Activated CD8-positive, alpha-beta memory T cell treated with anti-CD3 and anti-CD28 coated beads, Interleukin-2, amount 50 U/mL, for 1 hour (primary cell): ENCODE measurements around the gene C1QTNF5.

Experiments
- DNase-seq: peaks from one replicate; pipeline ENCODE4 v3.0.0-alpha.2; 2020; ENCODE audit errors: extremely low read depth

C1QTNF5 gene

DNA sequence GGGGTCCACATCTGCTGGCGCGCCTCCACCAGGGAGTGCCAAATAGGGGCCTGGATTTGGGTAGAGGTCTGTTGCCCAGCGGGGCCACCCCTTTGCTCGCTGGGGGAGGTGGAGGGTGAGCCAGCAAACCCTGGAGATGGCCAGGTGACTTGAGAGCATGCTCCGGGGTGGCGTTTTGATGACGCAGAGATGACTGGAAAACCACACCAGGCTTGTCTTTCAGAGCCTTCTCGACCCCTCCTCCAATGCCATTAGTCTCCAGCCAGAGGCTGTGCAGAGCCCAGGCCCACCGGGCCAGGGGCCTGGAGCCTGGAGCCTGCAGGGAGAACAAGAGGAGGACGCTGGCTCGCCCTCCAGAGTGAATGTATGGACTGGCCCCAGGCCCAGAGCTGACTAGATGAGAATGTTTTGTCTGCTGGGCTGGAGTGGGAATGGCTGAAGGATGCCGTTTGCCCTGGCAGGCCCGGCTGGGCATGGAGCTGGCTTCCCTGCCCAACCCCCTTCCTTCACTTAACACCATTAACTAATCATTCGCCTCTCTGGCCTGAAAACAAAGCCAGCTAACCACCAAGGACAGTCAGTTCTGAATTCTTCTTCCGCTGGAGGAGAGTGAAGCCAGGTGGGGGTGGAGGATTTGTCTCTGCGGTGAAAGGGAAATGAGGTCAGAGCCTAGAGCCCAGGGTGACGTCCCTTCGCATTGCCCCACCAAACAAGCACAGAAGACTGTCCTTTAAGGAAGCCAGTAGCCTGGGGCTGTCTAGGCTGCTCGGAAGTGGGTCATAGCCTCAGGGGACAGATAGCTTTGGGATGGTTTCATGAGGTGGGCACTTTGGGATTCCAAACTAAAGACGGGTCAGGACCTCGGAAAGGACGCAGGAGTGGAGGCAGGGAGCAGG, 22.2 kb downstream of the C1QTNF5 start:
- no peak for DNase-seq

DNA sequence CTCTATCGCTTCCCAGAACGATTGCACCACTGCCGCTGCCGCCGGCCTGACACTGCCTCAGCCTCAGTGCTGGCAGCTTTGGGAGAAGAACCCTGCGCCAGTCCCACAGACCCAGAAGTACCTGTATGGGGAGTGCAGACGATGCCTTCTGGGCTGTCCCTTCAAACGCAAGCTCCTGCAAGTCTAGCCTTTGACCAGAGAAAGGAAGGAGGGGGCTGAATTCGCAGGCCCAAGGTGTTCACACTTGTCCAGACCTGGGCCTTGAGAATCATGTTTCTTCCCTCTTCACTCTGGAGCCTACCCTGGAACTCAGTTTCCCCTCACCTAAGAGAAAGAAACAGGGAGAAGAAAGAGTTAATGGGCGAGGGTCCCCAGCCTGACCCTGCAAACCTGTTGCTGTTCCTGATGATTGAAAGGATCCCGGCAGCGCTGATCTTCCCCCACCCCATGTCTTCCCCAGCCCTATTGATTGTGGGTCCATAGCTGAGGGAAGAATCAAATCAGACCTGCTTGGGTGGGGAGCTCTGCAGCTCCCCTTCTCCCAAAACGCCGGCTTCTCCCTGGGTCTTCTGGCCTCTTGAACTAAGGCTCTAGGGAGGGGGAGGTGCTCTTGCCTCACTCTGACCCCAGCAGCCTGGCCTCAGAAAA, 23.0 kb downstream of the C1QTNF5 start:
- no peak for DNase-seq

DNA sequence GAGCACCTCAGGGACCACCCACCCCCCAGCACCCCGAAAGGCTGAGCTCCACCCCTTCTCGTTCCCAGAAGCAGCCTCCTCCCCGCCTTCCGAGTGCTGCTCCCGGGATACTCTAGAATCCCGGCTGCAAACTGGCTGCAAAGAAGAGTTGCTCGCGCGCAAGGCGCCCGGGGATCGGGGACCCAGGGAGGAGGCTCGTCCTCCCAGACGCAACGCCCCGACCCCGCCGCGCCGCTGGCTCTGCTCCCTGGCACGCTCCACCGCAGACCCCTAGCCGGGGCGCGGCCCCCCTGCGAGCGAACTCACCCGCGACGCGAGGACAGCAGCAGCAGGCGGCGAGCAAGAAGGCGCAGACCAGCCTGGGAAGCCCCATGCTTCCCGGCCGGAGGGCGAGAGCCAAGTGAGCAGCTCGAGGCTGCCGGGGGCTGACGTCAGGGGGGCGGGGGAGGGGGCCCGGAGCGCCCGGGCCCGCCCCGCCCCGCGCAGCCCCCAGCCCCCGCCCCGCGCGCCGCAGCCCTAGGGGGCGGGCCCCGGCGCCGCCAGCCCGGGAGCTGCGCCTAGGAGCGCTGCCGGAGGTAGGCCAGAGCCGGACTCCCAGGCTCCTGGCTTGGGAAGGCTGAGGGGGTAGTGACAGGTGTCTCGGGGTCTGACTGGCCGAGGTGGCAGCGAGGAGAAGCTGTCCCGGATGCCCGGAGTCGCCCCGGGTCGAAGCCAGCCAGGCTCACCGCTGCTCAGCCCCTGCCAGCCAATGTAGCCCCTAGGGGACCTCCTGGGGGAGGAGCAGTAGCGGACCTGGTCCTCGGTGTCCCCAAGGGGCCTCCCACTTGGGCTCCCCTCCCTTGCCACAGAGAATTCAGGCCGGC, 23.7 kb downstream of the C1QTNF5 start, which contains the start of gene MCAM:
Gene MCAM, minus strand, starts transcription at position 402 of the 863 bp plus-strand sequence. Its CDS starts 29 bp downstream, at position 373.
- DNase-seq = no peak

DNA sequence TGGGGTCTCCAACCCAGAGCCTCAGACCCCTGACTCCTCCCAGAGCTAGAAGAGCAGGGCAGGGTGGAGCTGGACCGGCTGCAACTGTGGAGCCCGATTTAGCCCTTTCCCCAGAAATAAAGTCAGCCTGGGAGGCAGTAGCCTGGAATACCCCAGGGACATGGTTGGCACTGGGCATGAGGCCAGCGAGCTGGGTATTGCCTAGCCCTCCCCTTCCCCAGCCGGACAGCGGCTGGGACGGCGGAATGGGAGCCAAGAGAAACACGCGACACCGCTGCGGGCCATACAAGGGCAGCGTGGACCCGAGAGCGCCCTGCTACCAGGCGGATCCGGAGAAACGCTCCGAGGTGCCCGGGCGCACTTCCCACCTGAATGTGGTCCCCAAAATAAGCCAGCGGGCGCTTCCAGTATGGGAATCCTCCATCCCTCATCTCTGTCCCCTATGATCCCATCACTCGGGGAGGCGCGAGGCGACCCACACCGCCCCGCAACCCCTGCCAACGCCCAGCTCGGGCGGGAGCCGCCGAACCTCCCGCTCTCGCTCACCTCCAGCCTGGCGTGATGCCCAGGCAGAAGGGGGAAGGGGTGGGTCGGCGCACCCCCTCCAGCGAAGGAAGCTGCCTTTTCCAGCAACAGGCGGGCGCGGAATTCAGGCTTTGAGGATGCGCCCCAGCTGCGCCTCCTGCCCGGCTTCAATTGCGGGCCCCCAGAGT, 24.5 kb downstream of the C1QTNF5 start:
- DNase-seq = no peak

DNA sequence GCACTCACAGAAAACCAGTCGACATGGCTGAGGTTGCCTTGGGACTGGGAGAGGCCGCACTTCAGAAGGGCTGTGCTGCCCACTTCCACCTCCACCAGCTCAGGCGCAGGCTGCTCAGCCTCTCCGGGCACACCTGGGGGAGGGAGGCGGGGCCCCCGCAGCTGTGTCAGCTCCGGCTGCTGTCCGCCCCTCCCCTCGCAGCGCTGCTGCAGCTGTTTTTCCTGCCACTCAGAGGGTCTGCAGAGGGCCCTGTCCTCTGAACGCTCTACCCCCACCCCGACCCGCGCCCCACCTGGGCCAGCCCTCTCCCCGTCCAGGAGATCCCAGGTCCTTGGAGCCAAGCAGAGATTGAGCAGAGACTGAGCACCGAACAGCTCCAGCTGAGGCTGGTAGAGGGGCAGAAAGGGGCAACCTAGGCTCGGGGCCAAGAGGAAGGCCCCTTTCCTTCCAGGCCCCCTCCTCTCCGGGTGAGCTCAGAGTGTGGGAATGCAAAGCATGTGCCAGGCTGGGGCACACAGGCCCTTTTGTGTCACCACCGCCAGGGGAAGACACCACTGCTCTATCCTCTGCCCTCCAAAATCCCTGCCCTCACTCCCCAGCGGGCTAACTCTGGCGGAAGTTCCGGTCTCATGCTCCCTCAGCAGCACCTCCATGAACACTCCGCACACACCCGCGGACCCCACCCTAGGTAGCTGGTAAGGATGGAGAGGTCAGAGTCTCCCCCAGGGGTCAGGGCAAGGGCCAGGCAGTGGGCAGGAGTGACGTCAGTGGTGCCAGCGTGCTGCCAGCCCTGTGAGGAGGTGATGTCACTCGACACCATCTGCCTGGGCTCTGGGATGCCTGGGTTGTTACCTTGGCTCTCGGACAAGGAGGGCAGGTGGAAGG, 25.3 kb downstream of the C1QTNF5 start:
- DNase-seq = no peak

DNA sequence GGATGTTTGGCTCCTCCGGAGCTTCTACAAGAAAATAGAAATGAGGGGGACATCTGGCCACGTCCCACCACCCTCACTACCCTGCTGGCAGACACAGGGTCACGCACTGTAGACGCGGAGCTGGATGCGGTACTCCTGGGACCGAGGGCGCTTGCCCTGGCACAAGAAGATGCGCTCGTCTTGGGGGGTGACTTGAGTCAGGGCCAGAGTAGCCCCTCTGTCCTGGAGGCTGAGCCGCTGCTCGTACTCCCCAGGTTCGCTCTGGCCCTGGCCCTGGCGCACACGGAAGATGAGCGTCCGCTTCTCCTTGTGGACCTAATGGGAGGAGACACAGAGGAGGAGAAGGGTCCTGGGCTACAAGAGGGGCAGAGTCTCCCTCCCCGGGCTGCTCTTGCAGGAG, 26.0 kb downstream of the C1QTNF5 start:
- DNase-seq = no peak

DNA sequence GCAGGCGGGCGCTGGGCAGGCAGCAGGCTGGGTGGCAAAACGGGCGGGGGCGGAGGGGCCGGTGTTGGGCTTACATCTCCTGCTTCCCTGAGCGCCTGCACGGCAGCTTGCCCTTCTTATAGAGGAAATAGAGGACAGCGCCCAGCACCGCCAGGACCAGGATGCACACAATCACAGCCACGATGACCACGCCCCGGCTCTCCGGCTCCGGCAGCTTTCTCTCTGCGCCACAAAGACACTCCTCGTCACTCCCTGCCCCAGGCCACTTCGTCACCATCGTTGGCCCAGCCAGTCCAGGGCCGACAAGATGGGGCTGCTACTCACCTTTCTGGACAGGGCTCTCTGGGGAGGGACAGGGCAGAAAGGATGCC, 30.0 kb downstream of the C1QTNF5 start:
- no peak for DNase-seq

DNA sequence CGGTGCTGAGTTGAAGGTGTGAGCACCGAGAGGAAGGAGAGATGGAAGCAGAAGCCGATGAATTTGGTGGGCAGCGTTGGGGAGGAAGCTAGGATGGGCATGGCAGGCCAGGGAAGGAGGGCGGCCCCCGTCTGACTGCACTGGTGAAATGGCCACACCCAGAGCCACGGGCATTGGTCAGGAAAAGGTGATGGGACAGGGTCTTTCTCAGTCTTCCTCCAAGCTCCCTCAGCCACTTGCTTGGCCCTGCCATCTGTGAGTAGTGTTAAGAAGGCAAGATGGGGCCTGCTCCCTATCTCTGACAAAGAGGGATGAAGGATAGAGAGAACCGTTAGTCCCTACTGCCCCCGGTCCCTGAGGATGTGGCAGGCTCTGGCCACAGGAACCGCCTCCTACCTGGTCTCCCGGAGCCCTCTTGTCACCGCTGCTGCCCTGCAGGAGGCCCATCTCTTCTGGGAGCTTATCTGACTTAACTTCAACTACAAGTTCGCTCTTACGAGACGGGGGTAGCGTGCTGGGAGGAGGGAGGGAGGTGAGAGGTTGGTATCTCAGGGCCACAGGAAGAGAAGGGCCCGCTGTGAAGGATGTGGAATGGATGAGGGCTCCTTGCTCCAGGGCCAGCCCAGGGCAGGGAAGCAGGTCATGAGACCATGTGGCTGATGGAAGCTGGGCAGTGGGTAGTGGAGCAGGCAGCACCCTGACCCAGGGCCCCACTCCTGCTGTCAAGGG, 30.6 kb downstream of the C1QTNF5 start:
- no peak for DNase-seq

DNA sequence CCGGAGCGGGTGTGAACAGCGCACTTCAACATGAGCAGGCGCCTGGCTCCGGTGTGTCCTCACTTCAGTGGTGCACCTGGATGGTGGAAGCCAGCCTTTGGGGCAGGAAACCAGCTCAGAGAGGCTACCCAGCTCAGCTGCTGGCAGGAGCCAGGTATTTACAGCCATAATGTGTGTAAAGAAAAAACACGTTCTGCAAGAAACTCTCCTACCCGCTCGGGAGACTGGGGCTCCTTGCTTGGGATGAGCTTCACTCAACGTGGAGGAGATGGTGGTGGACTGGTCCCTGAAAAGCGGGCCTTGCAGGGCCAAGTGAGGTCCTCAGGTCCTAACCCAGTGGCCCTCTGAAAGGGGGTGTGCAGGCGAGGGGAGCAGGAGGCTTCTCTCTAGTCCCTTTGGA, 31.3 kb downstream of the C1QTNF5 start:
- no peak for DNase-seq

DNA sequence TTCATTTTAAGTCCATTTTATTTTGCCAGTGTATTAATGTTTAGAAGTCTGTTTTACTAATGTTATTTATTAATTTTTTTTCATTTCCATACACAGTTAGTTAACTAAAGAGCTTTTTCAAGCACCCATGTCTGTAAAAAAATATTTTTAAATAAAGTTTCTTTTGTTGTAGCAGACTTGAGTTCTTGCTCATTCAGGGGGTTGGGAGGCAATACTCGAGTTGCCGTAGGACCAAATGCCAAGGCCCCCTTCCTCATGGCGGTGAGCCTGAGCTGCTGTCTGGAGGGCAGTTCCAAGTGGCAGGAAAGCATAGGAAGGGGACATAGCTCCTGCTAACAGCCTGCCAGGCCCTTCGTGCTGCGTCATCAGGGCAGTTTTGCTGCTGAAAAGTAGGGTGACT, 32.7 kb downstream of the C1QTNF5 start:
- DNase-seq = no peak

DNA sequence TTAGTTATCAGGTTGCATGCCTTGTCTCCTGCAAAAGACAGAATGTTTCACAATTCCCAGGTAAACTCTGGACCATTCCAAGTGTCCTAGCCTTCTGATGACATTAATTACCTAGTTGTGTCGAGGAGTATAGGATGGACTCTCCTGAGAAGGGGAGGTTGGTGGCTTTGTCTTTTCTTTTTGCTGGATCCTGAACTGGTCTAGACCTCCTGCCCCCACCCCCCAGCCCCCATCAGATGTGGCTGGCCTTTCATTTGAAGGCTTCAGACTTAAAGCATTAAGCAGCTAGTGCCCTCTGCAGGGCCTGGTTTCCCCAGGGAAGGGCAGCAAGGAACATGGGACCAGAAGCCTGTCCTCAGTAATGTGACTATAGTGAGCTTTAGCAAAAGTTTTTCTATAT, 33.5 kb downstream of the C1QTNF5 start:
- DNase-seq = no peak

DNA sequence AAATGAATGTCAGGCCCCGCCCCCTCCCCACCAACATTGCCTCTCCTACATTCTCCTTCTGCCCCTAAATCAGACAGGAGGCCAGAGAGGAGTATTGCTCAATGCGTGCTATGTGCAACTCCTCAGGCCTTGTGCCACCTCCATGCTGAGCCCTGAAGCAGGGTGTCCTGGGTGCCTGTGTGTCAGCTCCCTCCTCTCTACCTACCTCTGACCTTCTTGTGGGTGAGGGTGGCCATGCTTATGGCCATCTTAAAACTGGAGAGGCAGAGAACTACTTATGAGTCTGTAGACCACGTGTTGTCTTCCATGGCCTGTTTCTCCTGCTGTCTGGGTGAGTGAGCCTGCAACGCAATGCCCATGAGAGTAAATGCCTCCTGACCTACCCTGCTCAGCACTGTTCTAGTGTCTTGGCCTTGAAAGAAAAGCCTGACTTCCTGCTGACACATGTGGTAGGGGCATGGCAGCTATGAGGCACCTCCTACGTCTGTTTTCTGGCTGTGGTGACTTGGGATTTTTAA, 34.3 kb downstream of the C1QTNF5 start:
- peak; percentile 54 for DNase-seq

DNA sequence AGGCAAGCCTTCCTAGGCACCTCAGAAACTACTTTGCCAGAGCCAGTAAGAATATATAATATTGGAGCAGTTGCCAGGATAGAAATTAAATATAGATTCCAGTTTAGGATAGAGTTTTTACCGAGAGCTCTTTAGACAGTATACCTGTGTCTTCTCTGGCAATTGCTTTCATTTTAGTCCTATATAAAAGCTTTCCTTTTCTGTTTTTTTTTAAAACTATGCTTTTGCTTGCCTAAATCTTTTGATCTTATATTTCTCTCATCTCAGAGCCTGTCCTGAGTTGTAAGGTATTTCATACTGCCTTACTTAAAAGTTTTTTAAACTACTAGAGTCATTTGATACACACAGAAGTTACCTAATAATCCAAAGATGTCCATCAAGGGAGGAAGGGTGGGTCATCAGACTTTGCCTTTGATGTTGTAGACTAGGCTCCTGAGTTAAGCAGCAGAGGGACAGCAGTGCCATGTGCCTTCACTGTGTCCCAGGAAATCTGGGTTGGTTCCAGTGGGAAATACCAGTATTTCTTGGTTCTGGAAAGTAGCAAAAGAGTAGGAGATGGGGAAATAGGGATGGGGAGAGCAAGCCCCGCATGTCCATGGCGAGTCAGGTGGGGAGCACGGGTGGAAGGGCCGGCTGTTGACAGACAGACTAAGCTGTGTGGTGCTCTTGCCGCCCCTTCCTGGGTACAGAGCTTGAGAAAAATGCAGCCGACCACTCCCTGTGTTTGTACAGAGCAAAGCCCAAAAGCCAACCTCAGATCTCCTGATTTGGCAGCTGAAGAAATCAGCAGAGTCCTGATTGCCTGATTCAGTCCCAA, 34.9 kb downstream of the C1QTNF5 start:
- DNase-seq = no peak

DNA sequence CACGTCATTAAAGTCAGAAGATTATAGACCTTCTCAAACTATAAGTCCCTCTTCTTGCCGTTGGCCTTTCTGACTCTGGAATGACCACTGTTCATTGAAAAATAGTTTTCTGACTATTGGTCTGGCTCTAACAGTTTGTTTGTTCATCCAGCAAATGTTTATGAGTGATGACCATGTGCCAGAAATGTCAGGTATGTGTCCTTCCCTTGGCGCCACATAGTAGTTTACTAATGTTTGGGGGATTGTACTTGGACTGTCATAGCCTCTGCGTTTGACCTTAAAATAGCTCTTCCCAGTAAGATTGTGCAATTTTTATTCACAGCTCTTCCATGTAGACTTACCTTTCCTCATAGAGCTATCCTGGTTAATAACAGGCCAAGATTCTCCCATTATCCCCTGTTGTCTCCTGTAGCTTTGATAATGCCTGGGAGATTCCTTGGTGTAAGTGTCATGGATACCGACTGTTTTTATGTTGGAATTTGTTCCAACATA, 37.4 kb downstream of the C1QTNF5 start:
- no peak for DNase-seq

DNA sequence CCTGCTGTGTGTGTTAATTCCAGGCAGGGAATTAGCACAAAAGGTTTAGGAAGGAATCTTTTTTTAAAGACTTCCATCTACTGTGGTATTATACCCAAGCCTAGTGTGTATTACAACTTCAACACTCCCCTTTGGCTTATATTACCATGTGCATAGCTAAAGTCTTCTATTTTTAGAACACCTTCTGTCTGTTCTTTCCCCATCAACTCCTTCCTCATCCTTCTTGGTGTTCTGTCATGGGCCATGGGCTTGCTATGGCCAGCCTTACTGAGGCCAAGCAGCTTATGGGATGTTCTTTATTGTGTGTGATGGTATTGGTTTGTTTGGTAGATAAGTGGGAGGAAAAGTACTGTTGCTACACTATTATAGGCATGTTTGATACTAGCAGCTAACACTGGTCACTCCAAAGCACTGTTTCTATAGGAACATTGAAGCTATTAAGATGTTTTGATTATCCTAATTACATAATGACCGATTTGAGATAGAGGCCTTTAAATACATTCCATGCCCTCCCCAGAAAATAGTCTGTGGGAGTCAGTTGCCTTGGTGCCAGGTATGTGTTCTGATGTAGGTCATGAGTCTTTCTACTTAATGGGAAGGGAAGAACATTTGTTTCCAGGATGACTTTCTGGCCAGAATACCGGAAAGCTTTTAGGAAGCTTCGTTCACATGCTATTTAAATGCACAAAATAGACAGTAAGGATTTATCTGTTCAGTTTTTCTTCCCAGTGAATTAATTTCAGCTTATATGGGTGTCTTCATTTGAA, 40.3 kb downstream of the C1QTNF5 start:
- no peak for DNase-seq

DNA sequence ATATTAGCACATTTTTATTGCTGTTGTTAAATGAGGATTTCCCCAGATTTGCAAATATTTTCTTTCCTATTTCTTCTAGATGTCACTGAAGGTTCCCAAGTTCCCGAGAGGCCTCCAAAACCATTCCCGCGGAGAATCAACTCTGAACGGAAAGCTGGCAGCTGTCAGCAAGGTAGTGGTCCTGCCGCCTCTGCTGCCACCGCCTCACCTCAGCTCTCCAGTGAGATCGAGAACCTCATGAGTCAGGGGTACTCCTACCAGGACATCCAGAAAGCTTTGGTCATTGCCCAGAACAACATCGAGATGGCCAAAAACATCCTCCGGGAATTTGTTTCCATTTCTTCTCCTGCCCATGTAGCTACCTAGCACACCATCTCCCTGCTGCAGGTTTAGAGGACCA, 41.3 kb downstream of the C1QTNF5 start:
- DNase-seq = no peak

DNA sequence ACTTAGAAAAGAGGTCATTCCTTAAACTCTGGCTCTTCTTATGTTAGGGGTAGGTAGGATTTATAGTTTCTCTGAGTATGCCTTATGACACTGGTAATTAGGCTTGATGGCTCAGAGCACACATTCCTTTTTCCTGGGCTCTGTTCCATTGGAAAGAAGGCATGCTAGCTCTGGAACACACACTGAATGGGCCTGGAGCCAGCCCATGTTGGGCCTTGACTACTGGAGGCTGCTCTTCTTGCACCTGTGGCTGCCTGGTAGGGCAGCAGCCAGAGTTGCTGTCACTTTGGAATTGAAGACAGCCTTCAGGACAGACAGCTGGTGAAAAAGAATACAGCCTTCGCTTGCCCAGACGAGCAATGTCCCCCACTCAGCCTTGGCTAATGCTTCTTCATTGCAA, 42.0 kb downstream of the C1QTNF5 start:
- no peak for DNase-seq

DNA sequence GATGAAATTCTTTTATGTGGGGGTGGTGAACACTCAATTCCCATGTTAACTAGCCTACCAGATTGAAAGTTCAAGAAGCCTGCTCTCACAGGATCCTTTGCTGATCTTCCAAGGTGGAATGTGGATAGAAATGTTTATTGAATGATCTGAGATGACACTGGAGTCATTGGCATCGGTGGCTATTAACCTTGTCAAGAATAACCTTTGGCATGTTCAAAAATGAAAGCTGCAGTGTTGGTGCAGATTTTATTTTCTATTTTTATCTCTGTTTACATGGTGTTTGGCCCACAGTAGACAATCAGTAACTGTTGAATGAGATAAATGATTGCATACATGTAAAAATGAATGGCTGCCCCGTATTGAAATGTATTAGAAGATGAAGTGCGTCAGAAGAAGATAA, 42.7 kb downstream of the C1QTNF5 start:
- DNase-seq = no peak
